GM18870 (cell line): Measurements from ENCODE around the gene SPINT3.

Source experiments
- ATAC-seq: cut with Tn5 transposase; IDR thresholded peaks from one replicate; pipeline ENCODE4 v1.9.1; 2021; ENCODE audit warnings: moderate library complexity; ENCODE audit not compliant: unreplicated experiment

Gene SPINT3

GRCh38 chr20:45462711-45463509 is 52.5 kb downstream of the SPINT3 start:
- ATAC-seq = no peak
